Hematopoietic multipotent progenitor cell treated with erythropoietin and hydrocortisone succinate and interleukin-3 and kit ligand, for 15 days (in vitro differentiated cells): Measurements from ENCODE around the gene PSMA5.
"Not testable (repeated sequence)": the region's sequence is repeated elsewhere in the genome, so short reads cannot be mapped to it uniquely, and the experiment has no call there.

Experiments
- DNase-seq: peaks from one replicate; pipeline ENCODE4 v3.0.0-alpha.2; 2015; ENCODE audit warnings: low spot score

The PSMA5 gene

DNA sequence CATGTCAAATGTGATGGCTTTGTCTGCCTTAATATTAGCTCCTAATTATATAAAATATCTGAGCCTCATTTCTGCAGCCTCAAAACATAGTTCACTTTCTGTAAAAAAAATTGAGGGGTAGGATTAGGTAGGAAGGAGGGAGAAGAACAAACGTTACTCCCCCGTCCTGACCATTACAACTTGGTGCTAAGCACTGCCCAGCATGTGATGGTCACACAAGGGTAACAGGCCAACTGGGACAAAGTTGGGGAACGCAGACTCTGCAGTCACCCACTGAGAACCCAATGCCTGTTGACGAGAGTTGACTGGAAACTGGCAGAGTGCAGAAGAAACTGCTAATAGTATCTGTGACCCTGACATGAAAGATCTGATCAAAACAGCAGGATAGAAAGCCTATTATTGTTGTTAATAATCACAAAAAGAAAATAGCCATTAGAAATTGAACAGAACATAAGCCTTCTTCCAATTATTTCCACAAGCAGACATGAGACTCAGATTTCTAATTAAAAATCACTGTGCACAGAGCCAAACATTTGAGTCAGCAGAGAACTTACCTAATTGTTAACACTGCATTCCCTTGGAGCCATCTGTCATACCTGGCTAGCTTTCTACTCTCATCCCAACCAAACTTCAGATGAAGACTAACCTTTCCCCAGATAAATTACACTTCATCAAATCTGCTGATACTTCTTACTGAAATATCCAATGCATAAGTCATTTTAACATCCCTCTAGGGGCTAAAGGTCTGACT lies 34.0 kb downstream of the PSMA5 start:
- no peak for DNase-seq

DNA sequence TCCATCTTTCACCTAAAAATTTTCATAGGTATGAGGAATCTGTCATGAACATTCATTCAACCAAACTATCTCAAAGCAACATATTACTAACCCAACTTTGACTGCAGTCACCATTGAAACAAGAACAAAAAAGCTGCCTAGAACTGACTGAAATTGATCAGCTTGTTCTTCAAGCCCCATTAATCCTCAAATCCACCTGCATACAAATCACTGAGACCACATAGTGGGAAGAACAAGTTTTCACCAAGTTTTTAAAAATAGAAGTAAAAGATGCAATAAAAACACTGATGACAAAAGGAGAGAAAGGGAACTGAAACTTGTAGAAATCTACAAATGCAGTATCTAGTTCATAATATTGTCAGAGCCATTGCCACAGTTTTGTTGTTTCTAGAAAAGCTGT lies 34.6 kb downstream of the PSMA5 start:
- no peak for DNase-seq

DNA sequence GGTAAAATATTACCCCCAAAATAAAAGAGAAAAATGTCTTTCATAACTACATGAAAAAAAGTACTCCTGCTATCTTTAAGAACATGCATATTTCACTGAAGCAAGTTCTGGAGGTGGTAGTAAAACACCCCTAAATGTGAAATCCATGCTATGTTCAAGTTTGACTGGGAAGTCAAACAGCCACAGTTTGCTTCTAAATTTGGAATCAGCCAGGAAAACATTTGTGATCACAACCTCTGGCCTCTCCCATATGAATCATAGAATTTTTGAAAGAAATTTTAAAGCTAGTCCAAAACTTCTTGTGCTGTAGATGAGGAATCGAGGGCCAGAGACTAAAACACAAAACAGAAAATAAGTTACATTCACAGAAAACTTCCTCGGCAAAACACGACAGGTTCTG lies 35.1 kb downstream of the PSMA5 start:
- no peak for DNase-seq

DNA sequence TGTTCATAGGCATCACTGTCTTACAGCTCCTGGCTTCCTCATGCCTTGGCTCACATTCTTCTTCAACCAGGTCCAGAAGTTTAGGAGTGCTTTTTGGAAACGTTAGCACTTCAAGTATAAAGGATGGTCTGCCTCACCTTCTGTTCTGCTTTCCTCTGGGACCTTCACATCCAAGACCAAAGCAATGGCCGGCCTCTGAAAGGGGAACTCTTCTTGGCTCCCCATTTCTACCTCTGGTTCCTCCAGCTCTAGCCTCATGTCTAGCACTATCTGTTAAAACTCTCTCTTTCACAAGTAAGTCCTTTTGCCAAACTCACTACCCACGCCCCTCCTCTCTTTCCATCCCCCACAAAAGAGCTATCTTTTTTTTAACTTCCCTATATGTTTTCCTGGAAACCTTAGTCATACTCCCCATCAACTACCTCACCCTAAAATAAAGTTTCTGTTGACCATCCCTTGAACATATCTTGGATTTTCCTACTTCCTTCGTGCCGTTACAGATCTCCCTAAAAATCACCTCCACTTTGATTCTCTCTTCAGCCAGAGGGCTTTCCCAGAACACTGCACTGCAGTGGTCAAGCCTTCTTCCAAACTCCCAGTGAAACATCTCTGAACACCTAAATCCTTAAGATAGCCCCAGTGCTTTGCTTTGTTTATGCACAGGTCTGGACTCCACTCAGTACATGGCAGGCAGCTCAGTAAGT lies 36.5 kb downstream of the PSMA5 start:
- peak; percentile 33 for DNase-seq

DNA sequence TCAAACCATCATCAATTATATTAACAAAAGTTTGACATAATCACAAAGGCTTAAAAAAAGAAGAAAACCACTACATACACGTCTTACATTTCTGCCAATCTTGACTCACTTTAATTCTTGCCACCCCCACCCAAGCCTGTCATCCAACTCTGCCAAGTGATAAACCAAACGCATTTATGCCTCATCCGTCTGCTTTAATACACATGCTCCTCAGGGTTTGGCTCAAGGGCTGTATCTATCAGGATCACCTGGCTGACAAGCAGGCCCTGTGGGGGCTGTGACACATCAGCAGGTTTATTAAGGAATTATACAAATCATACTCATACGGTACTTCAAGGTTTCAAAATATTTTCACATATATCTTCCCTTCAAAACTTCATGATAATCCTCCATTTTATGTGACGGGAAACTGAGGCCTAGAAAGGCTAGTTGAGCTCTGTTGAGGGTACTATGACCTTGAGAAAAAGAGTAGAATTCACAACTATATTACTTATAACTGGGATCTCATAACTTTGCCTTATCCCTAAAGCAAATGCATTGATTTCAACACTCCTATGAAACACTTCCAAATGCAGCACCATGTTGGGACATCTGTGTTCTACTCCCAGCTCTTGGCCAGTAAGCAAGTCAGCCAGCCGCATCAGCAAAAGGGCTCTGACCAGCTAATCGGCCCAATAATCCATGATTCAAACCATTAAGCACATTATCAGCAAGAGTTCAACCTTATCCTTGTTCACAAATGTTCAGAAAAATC lies 37.2 kb downstream of the PSMA5 start:
- DNase-seq: peak; percentile 61

DNA sequence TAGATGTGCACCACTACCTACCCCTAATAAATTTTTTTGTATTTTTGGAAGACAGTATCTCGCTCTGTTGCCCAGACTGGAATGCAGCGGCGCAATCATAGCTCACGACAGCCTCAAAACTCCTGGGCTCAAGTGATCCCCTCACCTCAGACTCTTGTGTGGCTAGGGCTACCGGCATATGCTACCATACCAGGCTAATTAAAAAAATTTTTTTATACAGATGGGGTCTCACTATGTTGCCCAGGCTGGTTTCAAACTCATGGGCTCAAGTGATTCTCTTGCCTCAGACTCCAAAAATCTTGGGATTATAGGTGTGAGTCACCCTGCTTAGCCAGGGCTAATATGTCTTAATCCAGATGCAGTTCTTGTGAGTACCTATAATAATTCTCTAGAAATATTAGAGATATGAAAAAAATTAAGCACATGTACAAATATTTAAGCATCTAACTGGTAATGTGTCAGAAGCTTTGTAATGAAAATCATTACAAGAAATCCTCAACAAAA lies 38.0 kb downstream of the PSMA5 start:
- DNase-seq: no peak

DNA sequence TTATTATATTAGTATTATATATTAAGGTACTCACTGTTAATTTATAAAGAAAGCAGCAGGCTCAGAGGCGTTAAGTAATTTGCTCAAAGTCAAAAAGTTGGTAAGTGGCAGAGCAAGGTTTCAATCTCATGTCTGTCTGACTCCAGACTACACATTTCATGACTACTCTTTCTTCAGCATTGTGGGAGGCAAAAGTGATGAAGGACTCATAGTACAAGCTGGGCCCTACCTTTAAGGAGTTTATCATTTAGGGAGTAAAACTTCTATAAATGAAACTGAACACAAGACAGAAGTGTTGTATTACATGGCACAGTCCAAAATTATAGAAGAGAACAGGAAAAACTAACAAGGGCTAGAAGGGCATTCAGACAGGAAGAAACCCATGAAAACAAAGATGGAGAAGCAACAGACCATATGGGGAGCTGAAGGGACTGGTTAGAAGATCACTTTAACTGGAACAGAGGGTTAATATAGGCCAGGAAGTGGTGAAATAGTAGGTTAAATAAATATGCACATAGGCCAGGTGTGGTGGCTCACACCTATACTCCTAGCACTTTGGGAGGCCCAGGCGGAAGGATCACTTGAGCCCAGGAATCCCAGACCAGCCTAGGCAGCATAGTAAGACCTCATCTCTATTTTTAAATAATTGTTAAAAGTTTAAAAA lies 40.1 kb downstream of the PSMA5 start:
- no peak for DNase-seq

DNA sequence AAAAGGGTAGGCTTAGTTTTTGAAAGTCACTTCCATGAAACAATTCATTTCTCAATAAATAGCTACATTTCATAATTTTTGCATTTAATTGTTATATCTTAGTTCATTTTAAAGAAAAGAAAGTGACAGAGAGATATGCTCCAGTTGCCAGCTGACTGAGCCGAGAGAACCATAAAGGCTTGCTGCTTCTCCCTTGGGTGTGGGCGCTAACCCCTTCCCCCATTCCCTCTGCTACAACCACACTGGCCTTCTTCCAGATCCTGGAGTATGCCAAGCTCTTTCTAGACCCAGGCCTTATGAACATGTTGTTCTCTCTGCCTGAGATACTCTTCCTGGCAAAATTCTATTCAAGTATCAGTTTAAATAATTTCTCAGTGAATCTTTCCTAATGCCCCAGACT lies 40.8 kb downstream of the PSMA5 start:
- DNase-seq: no peak

DNA sequence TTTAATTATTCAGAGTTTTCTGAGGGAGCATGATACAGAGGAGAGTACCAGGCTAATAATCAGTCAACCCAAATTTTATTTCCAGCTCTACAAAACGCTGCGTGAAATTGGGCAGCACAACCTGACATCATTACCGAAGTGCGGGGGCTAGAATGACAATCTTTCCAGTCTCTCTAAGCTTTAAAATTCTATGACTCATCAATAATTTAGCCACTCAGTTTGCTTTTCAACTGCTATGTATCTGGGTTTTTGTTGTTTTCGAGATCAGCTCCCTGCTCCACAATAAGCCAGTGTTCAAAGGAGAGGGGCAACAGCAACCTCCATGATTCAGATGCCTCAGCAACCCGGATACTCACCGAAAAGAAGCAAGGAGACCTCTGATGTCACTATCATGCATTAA lies 42.4 kb downstream of the PSMA5 start:
- no peak for DNase-seq

DNA sequence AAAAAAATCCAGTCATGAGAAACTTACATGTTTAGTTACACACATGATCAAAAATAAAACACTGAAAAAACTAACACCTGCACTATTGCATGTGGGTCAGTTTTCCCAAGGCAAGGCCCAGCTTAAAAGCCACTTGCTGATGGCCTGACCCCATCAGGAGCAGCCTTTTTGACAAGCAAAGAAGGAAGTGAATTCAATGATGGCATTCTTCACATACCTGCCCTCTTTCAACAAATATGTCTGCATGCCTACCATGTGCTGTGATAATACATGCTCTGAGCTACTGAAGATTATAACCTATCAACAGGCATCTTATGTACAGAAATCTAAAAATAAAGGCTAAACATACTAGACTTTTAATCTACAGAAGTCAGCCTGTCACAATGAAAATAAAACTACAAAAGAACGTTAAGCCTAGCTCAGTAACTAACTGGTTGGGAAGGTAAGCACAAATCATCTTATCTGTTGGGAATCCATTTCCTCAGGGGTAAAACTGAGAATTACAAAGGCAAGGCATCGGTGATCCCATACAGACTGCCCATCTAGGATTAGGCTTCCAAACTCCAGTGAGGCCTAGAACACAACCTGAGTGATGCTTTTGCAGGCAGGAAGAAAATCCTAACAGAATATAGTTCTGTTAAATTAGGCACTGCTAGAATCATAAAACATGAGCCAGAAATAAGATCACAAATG lies 43.0 kb downstream of the PSMA5 start:
- no peak for DNase-seq

DNA sequence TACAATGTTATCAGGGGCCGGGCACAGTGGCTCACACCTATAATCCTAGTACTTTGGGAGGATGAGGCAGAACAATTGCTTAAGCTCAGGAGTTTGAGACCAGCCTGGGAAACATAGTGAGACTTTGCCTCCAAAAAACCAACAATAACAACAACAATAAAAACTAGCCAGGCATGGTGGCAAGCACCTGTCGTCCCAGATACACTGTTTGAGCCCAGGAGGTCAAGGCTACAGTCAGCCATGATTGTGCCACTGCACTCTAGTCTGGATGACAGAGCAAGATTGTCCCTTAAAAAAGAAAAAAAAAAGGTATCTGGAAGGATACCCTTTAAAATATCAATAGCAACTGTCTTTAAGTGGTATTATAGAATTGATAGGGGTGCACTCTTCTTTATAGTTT lies 44.7 kb downstream of the PSMA5 start:
- no peak for DNase-seq

DNA sequence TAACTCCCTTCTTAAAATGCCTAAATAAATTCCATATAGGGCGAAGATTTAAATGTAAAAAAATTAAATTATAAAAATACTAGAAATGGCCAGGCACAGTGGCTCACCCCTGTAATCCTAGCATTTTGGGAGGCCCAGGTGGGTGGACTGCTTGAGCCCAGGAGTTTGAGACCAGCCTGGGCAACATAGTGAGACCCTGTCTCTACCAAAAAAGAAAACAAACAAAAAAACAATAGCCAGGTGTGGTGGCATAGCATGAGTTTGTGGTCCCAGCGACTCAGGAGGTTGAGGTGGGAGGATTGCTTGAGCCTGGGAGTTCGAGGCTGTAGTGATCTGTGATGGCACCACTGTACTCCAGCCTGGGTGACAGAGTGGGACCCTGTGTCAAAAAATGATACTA lies 46.3 kb downstream of the PSMA5 start:
- DNase-seq: no peak

DNA sequence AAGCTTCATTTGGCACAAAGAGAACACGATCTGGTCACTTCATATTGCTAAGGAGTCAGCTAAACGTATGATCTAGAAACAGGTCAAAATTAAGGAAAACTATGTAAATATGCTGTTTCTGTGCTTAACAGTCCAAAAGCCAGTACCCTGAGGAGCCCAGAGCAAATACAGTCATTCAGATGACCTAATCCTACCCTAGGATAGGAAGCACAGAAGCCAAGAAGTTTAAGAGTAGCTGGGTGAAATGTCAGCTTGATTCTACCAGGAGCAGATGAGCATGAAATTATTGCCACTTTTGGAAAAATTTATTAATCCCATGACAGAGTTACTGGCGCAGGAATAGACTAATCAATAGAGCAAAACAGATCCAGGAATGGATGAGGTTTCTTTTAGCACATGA lies 46.8 kb downstream of the PSMA5 start:
- no peak for DNase-seq

DNA sequence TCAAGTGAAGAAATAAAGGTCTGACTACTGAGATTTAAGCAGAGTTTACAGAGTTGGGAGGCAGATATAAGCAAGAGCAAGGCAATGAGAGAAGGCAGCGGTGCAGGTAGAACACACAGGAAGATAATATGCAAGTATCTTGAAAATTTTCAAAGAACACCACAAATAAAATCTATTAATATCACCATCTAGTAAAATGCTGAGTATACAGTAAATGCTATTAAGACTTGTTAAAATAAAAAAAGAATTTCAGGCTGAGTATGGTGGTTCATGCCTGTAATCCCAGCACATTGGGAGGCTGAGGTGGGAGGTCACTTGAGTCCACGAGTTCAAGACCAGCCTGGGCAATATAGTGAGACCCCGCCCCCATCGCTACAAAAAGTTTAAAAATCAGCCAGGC lies 48.5 kb downstream of the PSMA5 start:
- DNase-seq: no peak

DNA sequence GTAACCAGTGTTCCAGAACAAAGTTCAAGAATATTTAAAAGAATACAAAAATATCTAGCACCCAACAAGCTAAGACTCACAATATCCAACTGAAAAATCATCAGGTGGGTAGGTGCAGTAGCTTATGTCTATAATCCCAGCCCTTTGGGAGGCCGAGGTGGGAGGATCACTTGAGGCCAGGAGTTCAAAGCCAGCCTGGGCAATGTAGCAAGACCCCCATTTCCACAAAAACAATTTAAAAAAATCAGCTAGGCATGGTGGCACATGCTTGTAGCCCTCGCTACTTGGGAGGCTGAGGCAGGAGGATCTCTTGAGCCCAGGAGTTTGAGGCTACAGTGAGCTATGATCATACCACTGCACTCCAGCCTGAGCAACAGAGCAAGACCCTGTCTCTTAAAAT lies 52.6 kb downstream of the PSMA5 start:
- not testable (repeated sequence) for DNase-seq

DNA sequence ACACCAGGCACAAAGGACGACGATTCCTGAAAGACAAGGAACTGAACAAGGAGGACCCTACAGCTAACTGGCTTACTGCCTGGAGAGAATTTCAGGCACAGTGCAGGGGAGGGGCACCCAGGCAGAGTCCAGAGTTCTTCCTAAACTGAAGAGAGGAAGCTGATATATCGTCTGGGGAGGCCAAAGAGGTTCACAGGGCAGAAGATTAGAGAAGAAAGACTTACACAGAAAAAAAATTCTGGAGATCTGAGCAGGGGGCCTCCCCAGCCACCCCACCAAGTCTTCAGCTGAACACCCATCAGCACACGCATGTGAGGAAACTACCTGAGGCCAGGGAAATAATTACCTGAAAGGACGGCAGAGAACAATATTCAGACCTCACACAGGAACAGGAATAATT lies 53.1 kb downstream of the PSMA5 start:
- DNase-seq: no peak

DNA sequence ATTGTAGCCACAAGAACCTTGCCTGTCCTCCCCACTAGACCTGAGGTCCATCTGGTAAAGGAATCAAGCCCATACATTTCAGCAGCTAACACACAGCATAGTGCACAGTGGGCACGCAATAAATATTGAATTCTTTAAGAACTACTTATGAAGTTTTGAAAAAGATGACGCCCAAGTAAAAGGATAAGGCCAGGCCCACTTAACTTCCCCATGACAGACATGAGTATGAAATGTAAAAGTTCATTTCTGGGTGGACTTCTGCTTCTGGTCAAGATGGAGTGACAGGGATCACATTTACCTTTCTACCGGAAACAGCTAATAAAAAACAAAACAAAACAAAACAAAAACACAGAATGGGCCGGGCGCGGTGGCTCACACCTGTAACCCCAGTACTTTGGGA lies 54.0 kb downstream of the PSMA5 start:
- no peak for DNase-seq

DNA sequence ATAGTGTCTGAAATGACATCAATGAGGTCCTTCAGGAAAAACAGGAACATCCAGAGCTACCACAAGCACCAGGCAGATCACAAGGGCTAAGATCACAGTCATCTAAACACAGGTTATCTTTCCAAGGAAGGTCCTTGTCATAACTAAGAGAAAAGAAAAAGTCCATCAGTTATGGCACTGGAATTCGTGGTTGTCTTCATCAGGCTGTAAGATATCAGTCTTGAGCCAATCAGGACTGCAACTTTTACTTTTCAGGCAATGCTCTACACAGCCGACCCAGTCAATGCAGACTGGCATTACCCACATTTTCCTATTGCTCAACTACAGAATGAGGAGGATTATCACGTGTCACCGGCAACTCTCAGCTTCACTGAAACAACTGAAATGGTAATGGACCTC lies 54.9 kb downstream of the PSMA5 start:
- DNase-seq: no peak

DNA sequence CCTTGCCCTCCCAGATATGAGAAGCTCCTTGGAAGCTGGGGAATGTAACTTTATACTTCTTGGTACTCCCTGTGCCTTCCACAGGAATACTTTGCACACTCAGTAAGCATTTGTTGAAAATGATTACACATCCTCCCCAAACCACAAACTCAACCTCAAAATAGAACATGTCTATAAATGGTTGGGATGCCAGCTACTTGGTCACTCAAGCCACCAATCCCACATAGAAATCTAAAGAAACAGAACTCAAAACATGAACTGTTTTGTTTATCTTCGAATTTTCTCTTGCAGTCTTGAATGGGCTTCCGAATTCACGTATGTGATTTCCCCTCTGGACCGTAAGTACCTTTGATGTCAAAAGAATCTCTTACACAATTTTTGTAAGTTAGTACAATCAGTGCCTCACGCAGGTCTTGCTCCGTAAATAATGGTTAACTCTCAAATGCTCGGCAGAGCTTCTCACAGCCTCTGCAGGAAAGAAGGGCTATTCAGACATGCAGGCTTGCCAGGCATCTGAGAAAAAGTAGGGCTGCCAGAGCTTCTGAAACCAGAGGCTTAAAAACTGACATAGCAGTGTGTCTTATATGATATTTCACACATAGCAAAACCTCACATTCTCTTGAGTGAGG lies 55.4 kb downstream of the PSMA5 start:
- no peak for DNase-seq

DNA sequence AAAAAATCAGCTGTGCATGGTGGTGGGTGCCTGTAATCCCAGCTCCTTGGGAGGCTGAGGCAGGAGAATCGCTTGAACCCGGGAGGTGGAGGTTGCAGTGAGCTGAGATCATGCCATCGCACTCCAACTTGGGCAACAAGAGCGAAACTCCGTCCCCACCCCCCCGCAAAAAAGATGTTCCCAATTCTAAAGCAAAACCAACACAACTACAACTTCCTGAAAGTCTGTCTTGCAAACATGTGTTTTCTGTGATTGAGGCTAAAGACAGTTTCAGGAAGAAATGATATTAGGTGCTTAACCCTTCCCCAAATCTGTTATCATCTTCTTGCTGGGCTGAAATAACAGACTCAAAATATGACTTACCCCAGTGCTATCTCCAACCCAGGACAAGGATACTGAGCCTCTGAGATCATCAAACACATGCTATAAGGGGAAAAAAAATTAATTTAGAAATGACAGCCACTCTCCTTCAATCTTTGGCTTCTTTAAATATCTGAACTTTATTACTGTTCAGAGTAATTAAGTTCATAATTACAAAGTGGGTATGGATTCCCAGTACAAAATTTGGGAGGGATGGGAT lies 57.0 kb downstream of the PSMA5 start:
- no peak for DNase-seq

DNA sequence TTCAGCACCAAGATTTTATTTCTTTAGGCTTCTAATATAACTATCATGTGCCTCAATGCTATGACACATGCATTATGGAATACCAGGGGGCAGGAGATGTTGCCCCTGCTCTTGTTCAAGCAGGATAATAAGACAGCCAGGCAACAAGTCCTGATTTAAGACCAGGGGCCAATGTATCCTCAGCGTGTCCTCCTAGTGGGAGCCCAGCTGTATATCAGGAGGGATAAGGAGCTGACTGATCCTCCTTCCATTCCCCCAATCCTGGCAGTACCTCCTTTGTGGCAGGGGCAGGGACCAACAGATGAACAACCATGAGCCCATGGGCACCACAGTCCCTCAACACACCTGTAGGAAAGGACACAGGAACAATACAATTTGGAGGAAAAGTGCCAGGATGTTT lies 57.8 kb downstream of the PSMA5 start:
- DNase-seq: no peak
